Stimulated activated effector memory CD8-positive, alpha-beta T cell treated with anti-CD3 and anti-CD28 coated beads, Interleukin-12 subunit alpha, Interleukin-12 subunit beta, amount 100 ng/mL, for 72 hours (primary cell): ENCODE measurements around the gene CD99.
A peak's percentile ranks its signal among the peaks of the same experiment; 100 is the strongest.
"Not testable (repeated sequence)": the region's sequence is repeated elsewhere in the genome, so short reads cannot be mapped to it uniquely, and the experiment has no call there.

Experiments used
- ATAC-seq: fragments of 150-1000 bp; cut with Tn5 transposase; 2 replicates; pipeline ENCODE4 v1.10.0; 2021
- DNase-seq, 2 donors: peaks; one replicate each; pipeline ENCODE4 v3.0.0; 2021 to 2022; ENCODE audit warnings: low spot score in 2 of 2
- H3K27ac Mint-ChIP-seq: one replicate; pipeline ENCODE4 v1.8.0; 2022; ENCODE audit warnings: mild to moderate bottlenecking, mixed read lengths
- H3K36me3 Mint-ChIP-seq: one replicate; pipeline ENCODE4 v1.8.0; 2022; ENCODE audit warnings: mild to moderate bottlenecking, mixed read lengths
- H3K4me1 Mint-ChIP-seq: one replicate; pipeline ENCODE4 v1.8.0; 2022; ENCODE audit warnings: mixed read lengths
- H3K4me3 Mint-ChIP-seq: one replicate; pipeline ENCODE4 v1.8.0; 2022; ENCODE audit warnings: mild to moderate bottlenecking, mixed read lengths
- H3K9me3 Mint-ChIP-seq: one replicate; pipeline ENCODE4 v1.8.0; 2022; ENCODE audit warnings: mixed read lengths

Gene CD99

GRCh38 chrX:2718821-2719220 lies 27.7 kb downstream of the CD99 start:
- no peak overlapping the region for H3K4me3 Mint-ChIP-seq
- no peaks in the 10 kb centered on the region for H3K9me3 Mint-ChIP-seq
- H3K36me3 Mint-ChIP-seq, result peaks cover 100% of the 10 kb centered on the region
- peaks cover 50% of the 10 kb centered on the region for H3K4me1 Mint-ChIP-seq
- no peak overlapping the region for H3K27ac Mint-ChIP-seq
- ATAC-seq (no peak), DNase-seq (no peak)

GRCh38 chrX:2719774-2720447 lies 28.8 kb downstream of the CD99 start:
- ATAC-seq (no peak), DNase-seq (no peak)
- no peak overlapping the region for H3K4me3 Mint-ChIP-seq
- peak overlapping the region; percentile 77 for H3K27ac Mint-ChIP-seq
- H3K9me3 Mint-ChIP-seq, result no peaks in the 10 kb centered on the region
- H3K36me3 Mint-ChIP-seq, result peaks cover 100% of the 10 kb centered on the region
- H3K4me1 Mint-ChIP-seq, result peaks cover 42% of the 10 kb centered on the region

DNA sequence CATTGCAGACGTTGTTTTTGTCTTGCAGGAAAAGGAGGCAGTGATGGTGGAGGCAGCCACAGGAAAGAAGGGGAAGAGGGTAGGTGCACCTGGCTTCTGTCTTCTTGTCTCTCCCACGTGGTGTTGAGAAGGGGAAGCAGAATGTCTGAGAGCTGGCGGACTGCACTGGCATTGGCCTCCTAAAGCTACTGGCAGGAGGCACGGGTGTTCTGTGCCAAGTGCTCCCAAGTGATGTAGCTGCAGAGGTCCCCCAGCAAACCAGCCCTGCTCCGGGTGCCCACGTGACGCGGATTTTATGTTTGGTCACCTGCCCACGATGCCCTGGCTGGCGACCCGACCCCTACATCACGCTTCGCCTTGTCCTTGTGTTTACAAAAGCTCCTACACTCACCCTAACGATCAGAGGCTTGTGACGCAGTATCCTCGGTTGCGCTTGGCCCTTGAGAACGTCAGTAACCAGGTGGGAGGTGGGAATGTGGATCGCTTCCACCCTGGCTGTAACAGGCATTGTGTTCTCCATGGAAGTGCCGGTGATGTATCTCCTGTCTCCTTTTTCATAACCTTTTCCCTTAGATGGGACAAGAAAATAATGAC lies 32.3 kb downstream of the CD99 start:
- no peak for ATAC-seq
- Mint-ChIP-seq H3K9me3 (no peaks in the 10 kb centered on the region), H3K4me3 (no peak overlapping the region), H3K36me3 (peaks cover 100% of the 10 kb centered on the region), H3K27ac (peak overlapping the region; percentile 29), H3K4me1 (peaks cover 13% of the 10 kb centered on the region)
- no peak for DNase-seq

- not testable (repeated sequence) for H3K27ac Mint-ChIP-seq, H3K9me3 Mint-ChIP-seq, H3K4me3 Mint-ChIP-seq, DNase-seq, ATAC-seq
- H3K36me3 Mint-ChIP-seq, result peaks cover 100% of the 10 kb centered on the region
- peaks cover 10% of the 10 kb centered on the region for H3K4me1 Mint-ChIP-seq
Observed at GRCh38 chrX:2727264-2727663, 36.2 kb downstream of the CD99 start.

- H3K27ac Mint-ChIP-seq, result peak overlapping the region; percentile 91
- ATAC-seq (no peak), DNase-seq (no peak)
- H3K4me1 Mint-ChIP-seq, result peaks cover 16% of the 10 kb centered on the region
- H3K9me3 Mint-ChIP-seq, result no peaks in the 10 kb centered on the region
- H3K36me3 Mint-ChIP-seq, result peaks cover 100% of the 10 kb centered on the region
- H3K4me3 Mint-ChIP-seq, result no peak overlapping the region
Observed at GRCh38 chrX:2732076-2732475, 41.0 kb downstream of the CD99 start.

- peak overlapping the region; percentile 91 for H3K27ac Mint-ChIP-seq
- H3K4me3 Mint-ChIP-seq, result no peak overlapping the region
- no peak for DNase-seq
- peaks cover 100% of the 10 kb centered on the region for H3K36me3 Mint-ChIP-seq
- peaks cover 16% of the 10 kb centered on the region for H3K4me1 Mint-ChIP-seq
- H3K9me3 Mint-ChIP-seq, result no peaks in the 10 kb centered on the region
- ATAC-seq, result no peak
Observed at GRCh38 chrX:2732649-2733048, 41.6 kb downstream of the CD99 start.

- no peak for DNase-seq
- H3K27ac Mint-ChIP-seq, result peak overlapping the region; percentile 91
- peaks cover 16% of the 10 kb centered on the region for H3K4me1 Mint-ChIP-seq
- H3K4me3 Mint-ChIP-seq, result no peak overlapping the region
- H3K36me3 Mint-ChIP-seq, result peaks cover 100% of the 10 kb centered on the region
- ATAC-seq, result no peak
- no peaks in the 10 kb centered on the region for H3K9me3 Mint-ChIP-seq
Observed at GRCh38 chrX:2733286-2733685, 42.2 kb downstream of the CD99 start.

- peaks cover 100% of the 10 kb centered on the region for H3K36me3 Mint-ChIP-seq
- no peak overlapping the region for H3K4me3 Mint-ChIP-seq
- no peaks in the 10 kb centered on the region for H3K9me3 Mint-ChIP-seq
- ATAC-seq (no peak), DNase-seq (no peak)
- peaks cover 16% of the 10 kb centered on the region for H3K4me1 Mint-ChIP-seq
- H3K27ac Mint-ChIP-seq, result no peak overlapping the region
Observed at GRCh38 chrX:2735270-2735669, 44.2 kb downstream of the CD99 start.

DNA sequence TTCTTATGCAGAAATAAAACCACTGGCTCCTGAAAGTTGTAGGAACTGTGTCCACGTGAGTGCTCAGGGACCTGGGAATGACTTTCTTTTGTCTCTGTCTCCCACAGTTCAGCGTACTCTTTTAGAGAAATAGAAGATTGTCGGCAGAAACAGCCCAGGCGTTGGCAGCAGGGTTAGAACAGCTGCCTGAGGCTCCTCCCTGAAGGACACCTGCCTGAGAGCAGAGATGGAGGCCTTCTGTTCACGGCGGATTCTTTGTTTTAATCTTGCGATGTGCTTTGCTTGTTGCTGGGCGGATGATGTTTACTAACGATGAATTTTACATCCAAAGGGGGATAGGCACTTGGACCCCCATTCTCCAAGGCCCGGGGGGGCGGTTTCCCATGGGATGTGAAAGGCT lies 49.6 kb downstream of the CD99 start:
- Mint-ChIP-seq H3K27ac (no peak overlapping the region), H3K4me1 (peaks cover under 1% of the 10 kb centered on the region), H3K9me3 (no peaks in the 10 kb centered on the region), H3K36me3 (peaks cover 80% of the 10 kb centered on the region), H3K4me3 (no peak overlapping the region)
- no peak for ATAC-seq
- DNase-seq, result no peak

DNA sequence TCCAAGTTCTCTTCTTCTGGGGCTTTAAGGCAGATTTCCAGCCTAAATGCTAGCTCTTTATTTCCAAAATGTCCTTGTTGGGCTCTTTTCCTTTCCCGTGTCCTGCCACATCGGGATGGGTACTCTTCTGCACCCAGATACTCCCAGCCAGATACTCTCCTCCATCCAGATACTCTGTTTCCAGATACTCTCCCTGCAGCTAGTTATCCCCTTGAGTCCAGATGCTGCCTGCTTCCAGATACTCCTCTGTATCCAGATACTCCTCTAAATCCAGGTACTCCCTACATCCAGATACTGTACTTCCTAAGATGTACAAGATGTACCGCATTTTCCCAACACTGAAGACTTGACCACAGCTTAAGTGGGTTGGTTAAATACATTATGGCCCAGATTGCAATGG lies 50.3 kb downstream of the CD99 start:
- Mint-ChIP-seq H3K27ac (no peak overlapping the region), H3K9me3 (no peaks in the 10 kb centered on the region), H3K4me1 (peaks cover 7% of the 10 kb centered on the region), H3K36me3 (peaks cover 73% of the 10 kb centered on the region), H3K4me3 (no peak overlapping the region)
- ATAC-seq (no peak), DNase-seq (no peak)

- ATAC-seq, H3K4me3 Mint-ChIP-seq, H3K4me1 Mint-ChIP-seq, DNase-seq, H3K9me3 Mint-ChIP-seq: not testable (repeated sequence)
- Mint-ChIP-seq H3K27ac (peak overlapping the region; percentile 76), H3K36me3 (peaks cover 24% of the 10 kb centered on the region)
Observed at GRCh38 chrX:2746250-2746649, 55.2 kb downstream of the CD99 start.

GRCh38 chrX:2748171-2748814 lies 57.2 kb downstream of the CD99 start:
- ATAC-seq, result no peak
- no peak overlapping the region for H3K4me3 Mint-ChIP-seq
- no peak for DNase-seq
- no peak overlapping the region for H3K27ac Mint-ChIP-seq
- H3K36me3 Mint-ChIP-seq, result peaks cover 4% of the 10 kb centered on the region
- peaks cover 7% of the 10 kb centered on the region for H3K4me1 Mint-ChIP-seq
- H3K9me3 Mint-ChIP-seq, result no peaks in the 10 kb centered on the region

GRCh38 chrX:2748815-2749188 lies 57.7 kb downstream of the CD99 start:
- DNase-seq (no peak), ATAC-seq (no peak)
- Mint-ChIP-seq H3K4me3 (no peak overlapping the region), H3K36me3 (no peaks in the 10 kb centered on the region), H3K4me1 (peaks cover 7% of the 10 kb centered on the region), H3K27ac (no peak overlapping the region), H3K9me3 (no peaks in the 10 kb centered on the region)

- Mint-ChIP-seq H3K36me3 (no peaks in the 10 kb centered on the region), H3K9me3 (no peaks in the 10 kb centered on the region), H3K4me1 (peaks cover under 1% of the 10 kb centered on the region), H3K4me3 (no peak overlapping the region), H3K27ac (no peak overlapping the region)
- DNase-seq, result no peak
- ATAC-seq, result no peak
Observed at GRCh38 chrX:2751291-2751690, 60.2 kb downstream of the CD99 start.

- H3K9me3 Mint-ChIP-seq, H3K36me3 Mint-ChIP-seq, ATAC-seq, H3K4me1 Mint-ChIP-seq, DNase-seq, H3K27ac Mint-ChIP-seq, H3K4me3 Mint-ChIP-seq: not testable (repeated sequence)
Observed at GRCh38 chrX:2751874-2752300, 60.8 kb downstream of the CD99 start, which contains the start of gene XG. TSS of gene XG (plus strand) at chrX:2752040. CDS start at chrX:2752275, 235 bp downstream.

DNA sequence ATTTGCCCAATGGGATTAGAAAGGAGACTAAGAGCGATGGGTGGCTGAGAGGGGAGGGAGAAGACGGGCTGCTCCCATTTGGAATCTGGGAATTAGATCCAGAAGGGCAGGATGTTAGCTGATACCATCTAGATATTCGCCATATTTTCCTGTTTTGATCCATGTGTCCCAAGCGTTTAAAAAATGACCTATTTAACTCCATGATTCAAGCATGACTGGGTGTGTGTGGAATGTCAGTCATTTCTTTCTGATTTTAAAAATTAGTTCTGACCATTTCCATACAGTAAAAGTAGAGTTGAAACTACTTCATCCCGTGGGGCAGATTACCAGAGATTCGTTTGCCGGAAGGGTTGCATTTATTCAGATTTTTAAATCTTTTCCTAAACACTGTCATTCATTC lies 61.3 kb downstream of the CD99 start:
- not testable (repeated sequence) for DNase-seq, ATAC-seq, H3K4me1 Mint-ChIP-seq, H3K36me3 Mint-ChIP-seq, H3K9me3 Mint-ChIP-seq, H3K27ac Mint-ChIP-seq, H3K4me3 Mint-ChIP-seq
